Cardiac septum (tissue), 1 donor: ENCODE measurements around the gene PLEKHA5. TPM values are rescaled to one million over a fixed set of nuclear protein-coding genes. Genes with fewer than 3 reads are reported as not detected.

ENCODE experiments used
- DNase-seq: peaks from one replicate; pipeline ENCODE4 v3.0.0-alpha.2; 2020; ENCODE audit warnings: low spot score
- intact Hi-C: fragments of 100-400 bp; cut with DNase I; formaldehyde crosslinking; loops from one replicate; pipeline ENCODE4 v1.14.0; 2022
- total RNA-seq: library from RNA; stranded (reverse); fragmentation: NEBNext Ultra II Directional; extraction: Animal tissue kit (Norgen Biotek cat#: 25700); gene quantifications from one replicate; pipeline ENCODE4 v1.2.1, GENCODE V29; 2021
- donor health status: DM: no; HTN: no; CAD: no.

The PLEKHA5 gene
- total RNA-seq, 1 donor from 2014 or later: 65.4 TPM

GRCh38 chr12:19242581-19242980 is 113.0 kb downstream of the PLEKHA5 start:
- intact Hi-C loops: no loop called here

GRCh38 chr12:19243551-19243950 is 114.0 kb downstream of the PLEKHA5 start:
- no peak for DNase-seq
- intact Hi-C loops: no loop called here

More at GRCh38 chr12:19242581-19242980, 113.0 kb downstream of the PLEKHA5 start:
- no peak for DNase-seq

- intact Hi-C loops: no loop called here
- no peak for DNase-seq
Measured at GRCh38 chr12:19244312-19244711, 114.8 kb downstream of the PLEKHA5 start.

- DNase-seq: no peak
- intact Hi-C loops: no loop called here
Measured at GRCh38 chr12:19245106-19245505, 115.6 kb downstream of the PLEKHA5 start.

DNA sequence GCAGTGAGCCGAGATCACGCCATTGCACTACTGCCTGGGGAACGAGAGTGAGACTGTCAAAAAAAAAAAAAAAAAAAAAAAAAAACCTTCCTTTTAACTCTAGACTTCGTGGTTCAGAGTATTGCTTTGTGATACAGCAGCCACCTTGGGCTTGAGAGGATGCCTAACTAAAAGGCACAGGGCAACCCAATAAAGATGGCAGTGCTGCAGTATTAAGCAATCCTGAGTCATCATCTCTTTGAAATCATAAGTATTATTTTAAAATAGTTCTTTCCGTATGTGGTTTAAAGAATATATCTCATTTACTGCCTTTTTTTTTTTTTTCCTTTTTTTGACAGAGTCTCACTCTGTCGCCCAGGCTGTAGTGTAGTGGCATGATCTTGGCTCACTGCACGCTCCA is 116.1 kb downstream of the PLEKHA5 start:
- no peak for DNase-seq
- intact Hi-C loops: no loop called here

DNA sequence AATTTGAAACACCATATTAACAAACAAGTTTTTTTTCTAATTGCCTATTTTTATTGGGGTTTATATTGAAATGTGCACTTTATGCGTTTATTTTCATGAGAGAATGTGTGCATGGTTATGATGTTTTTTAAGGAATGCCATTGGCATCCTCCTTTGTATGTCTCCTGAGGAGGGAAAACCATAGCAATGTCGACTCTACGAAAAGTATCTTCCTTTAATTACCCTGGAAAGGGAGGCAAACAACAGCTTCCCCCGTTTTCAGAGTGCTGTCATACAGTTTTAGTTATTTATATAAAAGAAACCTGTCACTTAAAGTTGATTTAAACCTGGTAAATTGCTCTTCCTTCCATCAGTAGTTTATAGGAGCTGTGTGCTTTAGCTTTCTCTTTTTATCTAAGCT is 117.4 kb downstream of the PLEKHA5 start:
- intact Hi-C loops: no loop called here
- no peak for DNase-seq

DNA sequence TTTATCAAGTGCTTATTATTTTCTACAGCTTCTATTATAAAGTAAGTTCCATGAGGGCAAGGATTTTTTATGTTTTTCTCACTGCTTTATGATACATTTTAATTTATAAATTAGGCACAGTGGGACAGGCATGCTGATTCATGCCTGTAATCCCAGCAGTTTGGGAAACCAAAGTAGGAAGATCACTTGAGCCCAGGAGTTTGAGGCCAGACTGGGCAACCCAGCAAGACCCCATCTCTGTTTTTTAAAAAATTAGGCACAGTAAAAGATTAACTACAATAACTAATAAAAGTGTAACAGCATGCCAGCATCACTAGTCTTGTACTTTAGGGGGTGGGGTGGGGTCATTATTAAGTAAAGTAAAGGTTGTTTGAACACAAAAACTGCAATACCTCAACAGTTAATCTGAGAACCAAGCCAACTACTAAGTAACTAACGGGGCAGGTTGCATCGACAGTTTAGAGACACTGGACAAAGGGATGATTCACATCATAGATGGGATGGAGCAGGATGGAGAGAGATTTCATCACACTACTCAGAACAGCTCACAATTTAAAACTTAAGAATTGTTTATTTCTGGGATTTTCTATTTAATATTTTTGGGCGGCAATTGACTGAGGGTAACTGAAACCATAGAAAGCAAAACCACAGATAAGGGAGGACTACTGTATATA is 119.5 kb downstream of the PLEKHA5 start:
- intact Hi-C loops: no loop called here
- no peak for DNase-seq

GRCh38 chr12:19251481-19252132 is 122.1 kb downstream of the PLEKHA5 start:
- intact Hi-C loops: no loop called here

GRCh38 chr12:19260135-19260534 is 130.6 kb downstream of the PLEKHA5 start:
- DNase-seq: no peak
- intact Hi-C loops: no loop called here

More at GRCh38 chr12:19251481-19252132, 122.1 kb downstream of the PLEKHA5 start:
- DNase-seq: no peak

DNA sequence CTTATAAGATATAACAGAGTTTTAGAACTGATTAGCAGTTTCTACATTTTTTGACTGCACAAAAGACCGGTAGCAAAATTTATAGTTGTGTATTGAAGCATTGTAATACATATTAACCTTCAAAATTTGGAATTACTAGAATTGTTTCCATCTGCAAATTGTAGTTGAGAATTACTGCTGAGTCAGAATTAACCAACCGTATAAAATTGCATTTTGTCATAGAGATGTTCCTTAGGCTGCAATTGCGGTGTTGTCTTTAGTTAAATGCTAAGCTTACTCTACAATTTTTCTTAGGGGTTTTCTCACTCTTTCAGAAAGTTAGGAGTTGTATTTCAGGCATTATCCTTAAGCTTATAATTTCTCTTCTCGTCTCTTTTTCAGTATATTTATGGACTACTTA is 132.2 kb downstream of the PLEKHA5 start:
- intact Hi-C loops: no loop called here
- DNase-seq: no peak

- intact Hi-C loops: no loop called here
- DNase-seq: no peak
Measured at GRCh38 chr12:19263672-19264071, 134.1 kb downstream of the PLEKHA5 start.

DNA sequence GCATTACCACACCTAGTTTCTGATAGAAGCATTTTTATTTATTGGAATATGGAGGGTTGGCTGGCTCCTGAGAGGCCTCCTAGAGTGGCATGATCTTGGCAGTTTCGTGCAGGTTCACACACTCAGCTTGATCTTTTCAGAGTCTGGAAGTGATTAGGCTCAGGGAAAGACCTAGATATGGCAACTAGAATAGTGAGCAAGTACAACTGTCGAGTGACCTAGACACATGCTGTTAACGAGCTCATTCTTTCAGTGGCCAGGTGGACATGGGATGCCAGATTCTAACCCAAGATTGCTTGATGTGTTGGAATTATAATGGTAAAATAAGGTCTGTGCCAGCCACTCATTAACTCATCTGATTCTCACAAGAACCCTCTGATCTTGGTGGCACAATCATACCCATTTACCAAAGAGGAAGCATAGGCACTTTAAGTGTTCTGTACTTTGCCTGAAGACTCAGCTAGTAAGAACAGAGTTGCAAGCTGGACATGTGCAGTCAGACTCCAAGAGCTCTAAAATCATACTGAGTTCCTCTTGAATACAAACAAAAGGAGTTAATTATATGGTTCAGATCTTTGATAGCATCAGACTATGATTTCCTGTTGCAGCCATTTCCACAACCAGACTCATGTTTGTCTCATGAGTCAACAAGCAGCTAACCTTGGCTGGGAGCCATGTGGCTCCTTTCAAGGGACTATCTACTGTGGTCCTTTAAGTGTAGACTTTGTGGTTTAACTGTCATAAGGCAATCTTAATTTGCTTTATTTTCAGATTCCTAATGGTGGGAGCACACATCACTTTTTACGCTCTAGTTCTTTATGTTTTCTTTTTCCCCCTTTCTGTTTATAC is 144.2 kb downstream of the PLEKHA5 start:
- peak; percentile 82 for DNase-seq

GRCh38 chr12:19276767-19277166 is 147.2 kb downstream of the PLEKHA5 start:
- no peak for DNase-seq
- intact Hi-C loops: no loop called here

More for the DNA sequence above, 144.2 kb downstream of the PLEKHA5 start:
- intact Hi-C loops: no loop called here

- intact Hi-C loops: no loop called here
Measured at GRCh38 chr12:19277711-19278110, 148.2 kb downstream of the PLEKHA5 start.

DNA sequence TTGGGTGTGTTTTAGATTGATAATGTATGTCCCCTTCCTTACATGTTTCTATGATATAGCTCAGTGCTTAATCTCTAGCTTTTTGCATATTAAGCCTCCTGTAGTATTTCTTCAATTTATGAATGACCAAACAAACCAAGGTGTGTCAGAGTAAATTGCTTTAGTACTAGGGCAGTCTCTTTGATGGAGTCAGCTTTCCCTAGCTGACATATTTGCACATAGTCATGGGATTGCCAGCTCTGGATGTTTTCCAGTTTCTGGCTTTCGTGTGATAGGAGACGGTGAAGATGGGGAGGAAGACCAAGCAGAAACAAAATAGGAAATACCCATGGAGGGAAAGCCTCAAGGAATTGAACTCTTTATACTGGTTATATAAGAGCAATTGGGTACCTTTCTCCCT is 148.9 kb downstream of the PLEKHA5 start:
- DNase-seq: no peak
- intact Hi-C loops: no loop called here

More at GRCh38 chr12:19277711-19278110, 148.2 kb downstream of the PLEKHA5 start:
- no peak for DNase-seq

- intact Hi-C loops: loop anchor here (10.0 kb wide), 2 partner anchors 173 to 427 kb away; no protein-coding TSS in a partner anchor
- no peak for DNase-seq
Measured at GRCh38 chr12:19282133-19282699, 152.7 kb downstream of the PLEKHA5 start.

GRCh38 chr12:19284658-19285057 is 155.1 kb downstream of the PLEKHA5 start:
- intact Hi-C loops: loop anchor here (10.0 kb wide), 2 partner anchors 170 to 430 kb away; no protein-coding TSS in a partner anchor
- no peak for DNase-seq

DNA sequence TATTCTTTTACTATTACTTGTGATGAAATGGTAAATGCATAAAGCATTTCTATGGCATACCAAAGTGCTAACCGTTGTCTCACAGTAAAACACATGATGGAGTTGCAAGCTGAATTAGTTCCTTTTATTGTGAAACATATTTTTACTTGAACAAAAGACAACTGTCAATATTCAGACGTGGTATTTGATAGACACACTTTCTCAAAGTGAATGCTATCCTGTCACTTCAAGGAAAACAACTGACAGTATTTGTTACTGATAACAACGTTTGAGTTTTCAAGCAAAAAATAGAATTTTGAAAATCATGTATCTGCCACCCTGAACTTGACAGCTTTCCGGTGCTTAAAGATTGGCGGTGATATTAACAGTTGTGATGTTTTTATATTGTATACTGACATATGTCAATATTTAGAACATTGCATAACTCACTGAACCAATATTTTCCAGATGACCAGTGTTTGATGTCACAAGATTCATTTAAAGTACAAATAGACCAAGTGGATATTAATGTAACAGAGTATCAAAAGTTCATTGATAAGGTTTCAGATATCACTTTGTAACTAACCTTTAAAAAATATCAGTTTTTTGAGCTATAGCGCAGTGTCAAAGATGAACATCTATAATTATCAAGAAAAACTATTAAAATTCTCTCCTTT is 156.4 kb downstream of the PLEKHA5 start:
- intact Hi-C loops: loop anchor here (10.0 kb wide), 2 partner anchors 169 to 431 kb away; no protein-coding TSS in a partner anchor
- DNase-seq: no peak

DNA sequence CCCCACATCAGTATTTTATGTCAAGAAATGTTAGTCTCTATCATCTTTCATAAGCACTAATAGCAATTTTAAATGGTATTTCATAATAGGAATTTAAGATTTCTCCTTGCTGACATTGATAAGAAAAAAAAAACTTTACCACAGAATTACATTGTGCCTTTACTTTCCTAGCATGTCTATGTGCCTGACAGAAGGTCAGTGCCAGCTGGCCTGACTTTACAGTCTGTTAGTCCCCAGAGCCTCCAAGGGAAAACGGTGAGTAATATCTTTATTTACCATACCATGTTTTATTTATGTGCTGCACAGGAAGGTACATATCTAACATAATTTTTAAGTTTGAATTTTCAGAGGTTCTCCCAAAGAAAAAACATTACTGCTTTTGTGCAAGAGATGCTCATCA is 157.8 kb downstream of the PLEKHA5 start:
- DNase-seq: no peak
- intact Hi-C loops: loop anchor here (10.0 kb wide), 2 partner anchors 167 to 433 kb away; no protein-coding TSS in a partner anchor
